Neural cell (in vitro differentiated cells): ENCODE data around the gene FURIN.

Source experiments
- CTCF ChIP-seq: fragments of 450-650 bp; IDR thresholded peaks from 2 replicates; pipeline ENCODE4 v1.5.1; 2014; ENCODE audit warnings: antibody characterized with exemption, mild to moderate bottlenecking, moderate library complexity; ENCODE audit not compliant: poor library complexity, severe bottlenecking
- EZH2 ChIP-seq: fragments of 200-600, 300-800 bp; shearing (Covaris generic), sonication (generic); IDR thresholded peaks from 2 replicates; pipeline ENCODE4 v1.6.1; 2014; ENCODE audit warnings: antibody characterized with exemption, low read length, borderline replicate concordance, mild to moderate bottlenecking; ENCODE audit not compliant: insufficient read depth, poor library complexity, severe bottlenecking
- POLR2AphosphoS5 ChIP-seq: IDR thresholded peaks from 2 replicates; pipeline ENCODE4 v1.6.1; 2012
- REST ChIP-seq: IDR thresholded peaks from 2 replicates; pipeline ENCODE4 v1.6.1; 2012; ENCODE audit warnings: borderline replicate concordance
- TAF1 ChIP-seq: IDR thresholded peaks from 2 replicates; pipeline ENCODE4 v1.6.1; 2012; ENCODE audit warnings: low read depth

- TF ChIP-seq CTCF = no peak
- TF ChIP-seq REST = no peak
- no peak for TF ChIP-seq EZH2
- TF ChIP-seq TAF1 = no peak
- no peak for TF ChIP-seq POLR2AphosphoS5
These were observed 13.2 kb upstream of the FURIN start for GRCh38 chr15:90855139-90855538.
